ENCODE results near the gene HDAC4.

Gene HDAC4

DNA sequence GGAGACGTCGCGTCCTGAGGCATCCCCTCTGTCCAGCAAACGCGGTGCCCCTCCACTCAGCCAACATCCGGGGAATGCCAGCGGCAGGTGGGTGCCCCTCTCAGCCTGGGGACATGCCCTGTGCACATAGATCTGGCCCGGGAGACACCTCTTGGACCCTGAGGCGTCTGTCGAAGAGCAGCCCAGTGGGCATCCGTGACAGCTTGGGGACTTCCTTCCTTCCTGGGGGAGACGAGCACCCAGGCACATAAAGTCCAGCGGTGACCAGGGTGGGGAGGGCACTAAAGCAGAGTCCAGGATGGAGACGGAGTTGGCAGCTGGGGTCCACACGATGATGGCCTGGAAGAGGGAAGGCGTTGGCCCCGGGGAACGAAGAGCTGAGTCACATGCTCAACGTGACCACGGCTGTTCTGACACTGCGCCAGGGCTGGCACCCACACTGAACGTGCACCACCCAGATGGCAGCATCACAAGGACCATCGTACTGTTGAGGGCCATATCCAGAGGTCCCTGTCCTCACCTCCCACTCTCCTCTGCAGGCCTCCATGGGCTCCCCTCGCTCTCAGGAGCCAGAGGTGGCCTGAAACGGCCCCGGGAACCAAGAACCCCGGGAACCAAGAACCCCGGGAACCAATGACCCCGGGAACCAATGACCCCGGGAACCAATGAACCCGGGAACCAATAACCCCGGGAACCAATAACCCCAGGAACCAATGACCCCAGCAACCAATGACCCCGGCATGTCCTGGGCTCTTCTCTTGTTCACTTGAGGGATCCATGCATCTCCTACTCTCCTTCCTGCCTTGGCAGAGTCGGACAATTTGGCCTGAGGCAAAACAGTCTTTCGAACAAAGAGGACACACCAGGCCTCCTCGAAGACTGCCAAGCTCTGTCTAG lies 22.6 kb downstream of the HDAC4 start:
- Mint-ChIP-seq H3K27me3 (no peaks in the 10 kb centered on the region), H3K27ac (peak overlapping the region; percentile 24), H3K9me3 (no peaks in the 10 kb centered on the region), H3K4me1 (peaks cover 33% of the 10 kb centered on the region), H3K4me3 (no peak overlapping the region), H3K36me3 (peaks cover 6% of the 10 kb centered on the region)
- no peak for DNase-seq
- CTCF ChIA-PET, result no interaction called here

GRCh38 chr2:239377591-239377990 lies 23.2 kb downstream of the HDAC4 start:
- CTCF ChIA-PET, result no interaction called here
- no peaks in the 10 kb centered on the region for H3K9me3 Mint-ChIP-seq

GRCh38 chr2:239376942-239377531 lies 23.8 kb downstream of the HDAC4 start:
- H3K27ac Mint-ChIP-seq, result no peak overlapping the region
- CTCF ChIA-PET, result no interaction called here
- peaks cover 6% of the 10 kb centered on the region for H3K36me3 Mint-ChIP-seq
- DNase-seq, result peak; percentile 18
- H3K27me3 Mint-ChIP-seq, result no peaks in the 10 kb centered on the region
- H3K4me3 Mint-ChIP-seq, result no peak overlapping the region
- peaks cover 21% of the 10 kb centered on the region for H3K4me1 Mint-ChIP-seq
- H3K9me3 Mint-ChIP-seq, result no peaks in the 10 kb centered on the region

More at GRCh38 chr2:239377591-239377990, 23.2 kb downstream of the HDAC4 start:
- Mint-ChIP-seq H3K36me3 (peaks cover 6% of the 10 kb centered on the region), H3K27ac (no peak overlapping the region), H3K27me3 (no peaks in the 10 kb centered on the region), H3K4me1 (peaks cover 26% of the 10 kb centered on the region), H3K4me3 (no peak overlapping the region)
- DNase-seq, result peak; percentile 17

GRCh38 chr2:239376351-239376750 lies 24.5 kb downstream of the HDAC4 start:
- peak; percentile 18 for DNase-seq
- Mint-ChIP-seq H3K36me3 (peaks cover 6% of the 10 kb centered on the region), H3K9me3 (no peaks in the 10 kb centered on the region), H3K27ac (no peak overlapping the region), H3K27me3 (no peaks in the 10 kb centered on the region), H3K4me3 (no peak overlapping the region), H3K4me1 (peaks cover 14% of the 10 kb centered on the region)
- CTCF ChIA-PET, result no interaction called here

DNA sequence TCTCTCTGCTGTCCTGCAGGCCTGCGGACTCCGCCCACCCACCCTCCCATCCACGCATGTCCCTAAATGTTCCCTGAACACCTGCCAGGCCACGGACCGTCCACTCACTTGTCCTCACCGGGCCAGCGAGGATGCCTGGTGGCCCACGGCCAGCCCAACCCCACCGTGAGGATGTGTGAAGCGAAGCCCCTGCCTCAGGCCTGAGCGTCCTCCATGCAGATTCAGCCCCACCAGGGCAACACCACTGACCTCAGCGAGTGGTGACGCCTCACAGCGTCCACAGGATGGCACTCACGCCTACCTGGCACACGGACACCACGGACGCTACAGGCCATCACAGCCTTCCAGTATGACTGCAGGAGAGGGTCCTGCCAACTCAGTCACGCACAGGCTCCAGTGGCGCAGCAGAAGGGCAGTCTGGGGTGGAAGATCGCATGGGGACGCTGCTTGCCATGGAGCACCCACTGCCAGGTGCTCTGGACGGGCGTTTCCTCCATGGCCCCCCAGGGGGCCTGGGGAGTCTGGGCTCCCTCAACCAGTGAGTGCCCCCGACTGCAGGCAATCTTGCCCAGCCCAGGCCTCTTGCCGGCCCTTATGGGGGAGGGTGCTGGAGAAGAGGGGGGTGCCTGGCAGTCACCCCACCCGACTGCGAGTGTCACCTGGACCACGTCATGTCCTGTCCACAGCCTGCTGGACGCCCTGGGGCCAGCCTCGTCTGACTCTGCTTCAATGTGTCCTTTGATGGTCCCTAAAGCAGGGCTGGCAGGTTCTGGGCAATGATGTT lies 25.4 kb downstream of the HDAC4 start:
- CTCF ChIA-PET, result no interaction called here
- H3K4me3 Mint-ChIP-seq, result no peak overlapping the region
- H3K4me1 Mint-ChIP-seq, result peaks cover 6% of the 10 kb centered on the region
- peaks cover 2% of the 10 kb centered on the region for H3K36me3 Mint-ChIP-seq
- peak; percentile 20 for DNase-seq
- no peaks in the 10 kb centered on the region for H3K9me3 Mint-ChIP-seq
- no peaks in the 10 kb centered on the region for H3K27me3 Mint-ChIP-seq
- no peak overlapping the region for H3K27ac Mint-ChIP-seq

DNA sequence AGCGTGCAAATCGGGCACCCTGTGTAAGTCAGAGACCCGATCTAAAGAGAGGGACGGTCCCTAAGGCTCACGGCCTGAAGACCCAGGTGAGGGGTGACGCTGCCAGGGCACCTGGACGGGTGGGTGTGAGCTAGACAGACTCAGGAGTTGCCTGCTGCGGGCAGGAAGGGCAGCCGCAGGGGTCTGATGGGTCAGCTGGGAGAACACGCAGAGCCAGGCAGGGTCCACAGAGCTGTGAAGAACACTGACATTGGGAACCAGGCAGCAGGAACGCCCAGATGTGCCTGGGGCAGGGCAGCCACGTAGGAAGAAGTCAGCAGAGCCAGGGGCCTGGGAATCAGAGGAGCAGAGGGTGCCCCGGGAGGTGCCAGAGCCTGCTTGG lies 25.9 kb downstream of the HDAC4 start:
- Mint-ChIP-seq H3K27ac (no peak overlapping the region), H3K9me3 (no peaks in the 10 kb centered on the region), H3K4me3 (no peak overlapping the region), H3K4me1 (peaks cover 3% of the 10 kb centered on the region), H3K36me3 (peaks cover 3% of the 10 kb centered on the region), H3K27me3 (no peaks in the 10 kb centered on the region)
- CTCF ChIA-PET, result no interaction called here
- DNase-seq, result peak; percentile 15

- no peak overlapping the region for H3K27ac Mint-ChIP-seq
- no peaks in the 10 kb centered on the region for H3K27me3 Mint-ChIP-seq
- H3K36me3 Mint-ChIP-seq, result peaks cover 4% of the 10 kb centered on the region
- no peaks in the 10 kb centered on the region for H3K9me3 Mint-ChIP-seq
- H3K4me1 Mint-ChIP-seq, result peaks cover 9% of the 10 kb centered on the region
- H3K4me3 Mint-ChIP-seq, result no peak overlapping the region
- no peak for DNase-seq
- CTCF ChIA-PET, result interaction anchor here (1.5 kb wide), 1 partner anchor 8 kb away, joined by 3 read pairs; no protein-coding TSS in a partner anchor
These were observed 28.0 kb downstream of the HDAC4 start for GRCh38 chr2:239372835-239373234.

GRCh38 chr2:239371726-239372686 lies 28.8 kb downstream of the HDAC4 start:
- H3K27ac Mint-ChIP-seq, result no peak overlapping the region
- H3K27me3 Mint-ChIP-seq, result no peaks in the 10 kb centered on the region
- H3K4me3 Mint-ChIP-seq, result no peak overlapping the region
- H3K4me1 Mint-ChIP-seq, result peaks cover 9% of the 10 kb centered on the region
- H3K9me3 Mint-ChIP-seq, result no peaks in the 10 kb centered on the region
- peaks cover 4% of the 10 kb centered on the region for H3K36me3 Mint-ChIP-seq
- DNase-seq, result no peak
- CTCF ChIA-PET, result interaction anchor here (1.5 kb wide), 1 partner anchor 9 kb away, joined by 3 read pairs; no protein-coding TSS in a partner anchor

- H3K4me1 Mint-ChIP-seq, result peaks cover 11% of the 10 kb centered on the region
- H3K9me3 Mint-ChIP-seq, result no peaks in the 10 kb centered on the region
- no peak for DNase-seq
- peaks cover 11% of the 10 kb centered on the region for H3K36me3 Mint-ChIP-seq
- no peak overlapping the region for H3K4me3 Mint-ChIP-seq
- CTCF ChIA-PET, result interaction anchor here (0.7 to 2.2 kb wide), 4 partner anchors 10 to 98 kb away, joined by 3 to 14 read pairs (median 4); no protein-coding TSS in a partner anchor
- H3K27ac Mint-ChIP-seq, result no peak overlapping the region
- no peaks in the 10 kb centered on the region for H3K27me3 Mint-ChIP-seq
These were observed 29.7 kb downstream of the HDAC4 start for GRCh38 chr2:239370876-239371725.

GRCh38 chr2:239370403-239370802 lies 30.4 kb downstream of the HDAC4 start:
- H3K9me3 Mint-ChIP-seq, result no peaks in the 10 kb centered on the region
- no peak for DNase-seq
- CTCF ChIA-PET, result interaction anchor here (0.7 to 2.2 kb wide), 3 partner anchors 10 to 98 kb away, joined by 3 to 14 read pairs (median 5); no protein-coding TSS in a partner anchor
- no peaks in the 10 kb centered on the region for H3K27me3 Mint-ChIP-seq
- peak overlapping the region; percentile 64 for H3K4me3 Mint-ChIP-seq
- peaks cover 11% of the 10 kb centered on the region for H3K4me1 Mint-ChIP-seq
- H3K36me3 Mint-ChIP-seq, result peaks cover 13% of the 10 kb centered on the region
- no peak overlapping the region for H3K27ac Mint-ChIP-seq

DNA sequence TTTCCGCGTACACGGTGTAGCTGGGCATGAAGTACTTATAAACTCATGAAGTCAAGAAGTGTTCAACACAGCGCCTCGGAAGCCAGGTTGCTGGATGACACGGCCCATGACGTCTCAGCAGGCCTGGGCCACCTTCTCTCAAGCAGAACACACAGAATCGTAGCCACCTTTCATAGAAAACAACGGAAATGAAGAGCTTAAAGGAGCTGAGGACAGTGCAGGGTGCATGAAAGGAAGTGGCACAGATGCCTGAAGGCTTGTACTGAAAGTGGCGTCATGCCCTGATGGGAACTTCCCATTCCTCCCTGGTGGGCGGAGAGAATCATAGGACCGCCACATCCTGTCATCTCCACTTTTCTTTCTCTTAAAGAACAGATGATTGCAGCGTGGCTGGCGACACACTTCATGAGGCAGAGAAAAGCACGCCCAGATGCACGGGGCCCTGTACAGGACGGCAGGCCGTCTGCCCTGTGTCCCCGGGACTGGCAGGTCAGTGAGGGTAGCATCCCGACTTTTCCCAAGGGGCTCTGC lies 31.1 kb downstream of the HDAC4 start:
- H3K9me3 Mint-ChIP-seq, result no peaks in the 10 kb centered on the region
- DNase-seq, result peak; percentile 90

GRCh38 chr2:239368906-239369552 lies 31.8 kb downstream of the HDAC4 start:
- peaks cover 21% of the 10 kb centered on the region for H3K36me3 Mint-ChIP-seq
- no peaks in the 10 kb centered on the region for H3K27me3 Mint-ChIP-seq
- no peak overlapping the region for H3K4me3 Mint-ChIP-seq
- H3K4me1 Mint-ChIP-seq, result peaks cover 19% of the 10 kb centered on the region
- CTCF ChIA-PET, result interaction anchor here (1.8 to 2.2 kb wide), 2 partner anchors 12 to 96 kb away, joined by 5 to 14 read pairs; no protein-coding TSS in a partner anchor
- DNase-seq, result no peak
- H3K27ac Mint-ChIP-seq, result no peak overlapping the region
- H3K9me3 Mint-ChIP-seq, result no peaks in the 10 kb centered on the region

More for the DNA sequence above, 31.1 kb downstream of the HDAC4 start:
- H3K27ac Mint-ChIP-seq, result no peak overlapping the region
- peak overlapping the region; percentile 64 for H3K4me3 Mint-ChIP-seq
- H3K4me1 Mint-ChIP-seq, result peaks cover 12% of the 10 kb centered on the region
- no peaks in the 10 kb centered on the region for H3K27me3 Mint-ChIP-seq
- CTCF ChIA-PET, result interaction anchor here (1.8 to 2.2 kb wide), 2 partner anchors 11 to 97 kb away, joined by 5 to 14 read pairs; no protein-coding TSS in a partner anchor
- H3K36me3 Mint-ChIP-seq, result peaks cover 18% of the 10 kb centered on the region
